HG03095 (cell line): ENCODE results near the gene CMC4.
A peak's percentile ranks its signal among the peaks of the same experiment; 100 is the strongest.

Source experiments
- ATAC-seq: cut with Tn5 transposase; IDR thresholded peaks from one replicate; pipeline ENCODE4 v1.9.1; 2021; ENCODE audit warnings: moderate library complexity; ENCODE audit not compliant: unreplicated experiment

Gene CMC4

GRCh38 chrX:155070975-155071693 is at the start of gene CMC4, which contains the start of the genes BRCC3 and MTCP1:
TSS of gene CMC4 (minus strand) at chrX:155071136. CDS start at chrX:155064023, 7,113 bp downstream.
TSS of gene BRCC3 (plus strand) at chrX:155071508. CDS start at chrX:155071528, 20 bp downstream.
TSS of gene MTCP1 (minus strand) at chrX:155071136. CDS start at chrX:155066010, 5,126 bp downstream.
- ATAC-seq: peak; percentile 90

GRCh38 chrX:155115174-155115819 is 44.4 kb upstream of the CMC4 start:
- no peak for ATAC-seq

- no peak for ATAC-seq
These were observed 42.2 kb upstream of the CMC4 start for GRCh38 chrX:155113097-155113496.

- no peak for ATAC-seq
These were observed 41.2 kb upstream of the CMC4 start for GRCh38 chrX:155112171-155112570.

- ATAC-seq: no peak
These were observed 37.5 kb upstream of the CMC4 start for GRCh38 chrX:155108427-155108826.

GRCh38 chrX:155105919-155106318 is 35.0 kb upstream of the CMC4 start:
- no peak for ATAC-seq

- no peak for ATAC-seq
These were observed 23.6 kb upstream of the CMC4 start for GRCh38 chrX:155094468-155095061.

- no peak for ATAC-seq
These were observed 16.2 kb upstream of the CMC4 start for GRCh38 chrX:155086961-155087735.

GRCh38 chrX:155086202-155086840 is 15.4 kb upstream of the CMC4 start:
- ATAC-seq: no peak

- ATAC-seq: no peak
These were observed 851 bp upstream of the CMC4 start for GRCh38 chrX:155071694-155072280.

- ATAC-seq: peak; percentile 12
These were observed 317 bp downstream of the CMC4 start for GRCh38 chrX:155070663-155070974.

GRCh38 chrX:155070038-155070437 is 898 bp downstream of the CMC4 start:
- ATAC-seq: no peak

- ATAC-seq: no peak
These were observed 1.5 kb downstream of the CMC4 start for GRCh38 chrX:155069414-155069813.

GRCh38 chrX:155068165-155068564 is 2.8 kb downstream of the CMC4 start:
- no peak for ATAC-seq

- no peak for ATAC-seq
These were observed 5.8 kb downstream of the CMC4 start for GRCh38 chrX:155065035-155065734.

GRCh38 chrX:155061760-155062159 is 9.2 kb downstream of the CMC4 start:
- no peak for ATAC-seq

GRCh38 chrX:155056877-155057792 is 13.8 kb downstream of the CMC4 start:
- ATAC-seq: peak; percentile 86

GRCh38 chrX:155056471-155056870 is 14.5 kb downstream of the CMC4 start:
- no peak for ATAC-seq

GRCh38 chrX:155055494-155055893 is 15.4 kb downstream of the CMC4 start:
- no peak for ATAC-seq
